ENCODE data around the gene SRC.

Gene SRC

GRCh38 chr20:37413023-37413334 lies 67.0 kb downstream of the SRC start:
- DNase-seq (ENCODE audit: low read depth in 2 of 2) = no peak

GRCh38 chr20:37413379-37413778 lies 67.4 kb downstream of the SRC start:
- no peak for DNase-seq (ENCODE audit: low read depth in 2 of 2)

- no peak for DNase-seq (ENCODE audit: low read depth in 2 of 2)
These were observed 68.5 kb downstream of the SRC start for GRCh38 chr20:37414224-37415035.

- DNase-seq (ENCODE audit: low read depth in 2 of 2) = no peak
These were observed 69.5 kb downstream of the SRC start for GRCh38 chr20:37415118-37416085.

- DNase-seq (ENCODE audit: low read depth in 2 of 2) = no peak
These were observed 70.3 kb downstream of the SRC start for GRCh38 chr20:37416100-37416847.

- DNase-seq (ENCODE audit: low read depth in 2 of 2) = no peak
These were observed 71.1 kb downstream of the SRC start for GRCh38 chr20:37416848-37417616.

GRCh38 chr20:37417617-37418467 lies 71.9 kb downstream of the SRC start:
- DNase-seq (ENCODE audit: low read depth in 2 of 2) = no peak

GRCh38 chr20:37418591-37419109 lies 72.7 kb downstream of the SRC start:
- no peak for DNase-seq (ENCODE audit: low read depth in 2 of 2)

GRCh38 chr20:37419307-37419706 lies 73.4 kb downstream of the SRC start:
- DNase-seq (ENCODE audit: low read depth in 2 of 2) = no peak

GRCh38 chr20:37419774-37420542 lies 74.0 kb downstream of the SRC start:
- DNase-seq (ENCODE audit: low read depth in 2 of 2) = no peak

GRCh38 chr20:37420610-37421009 lies 74.7 kb downstream of the SRC start:
- DNase-seq (ENCODE audit: low read depth in 2 of 2) = no peak

GRCh38 chr20:37421060-37421905 lies 75.3 kb downstream of the SRC start:
- no peak for DNase-seq (ENCODE audit: low read depth in 2 of 2)

GRCh38 chr20:37421988-37422387 lies 76.0 kb downstream of the SRC start:
- DNase-seq (ENCODE audit: low read depth in 2 of 2) = no peak

- DNase-seq (ENCODE audit: low read depth in 2 of 2) = no peak
These were observed 76.9 kb downstream of the SRC start for GRCh38 chr20:37422791-37423286.

- DNase-seq (ENCODE audit: low read depth in 2 of 2) = no peak
These were observed 77.6 kb downstream of the SRC start for GRCh38 chr20:37423545-37423944.

- DNase-seq (ENCODE audit: low read depth in 2 of 2) = no peak
These were observed 78.3 kb downstream of the SRC start for GRCh38 chr20:37424062-37424851.

- DNase-seq (ENCODE audit: low read depth in 2 of 2) = no peak
These were observed 79.2 kb downstream of the SRC start for GRCh38 chr20:37425103-37425625.
